Mucosa of stomach (tissue), 1 donor: ENCODE measurements around the gene COA8.

Experiments used
- H3K27me3 ChIP-seq: one replicate; pipeline ENCODE4 v1.7.0; 2013; ENCODE audit warnings: mild to moderate bottlenecking, low read length; ENCODE audit not compliant: control insufficient read depth, insufficient read depth
- H3K36me3 ChIP-seq: one replicate; pipeline ENCODE4 v1.7.0; 2013; ENCODE audit warnings: low read length; ENCODE audit not compliant: control insufficient read depth, insufficient read depth
- H3K4me1 ChIP-seq: one replicate; pipeline ENCODE4 v1.7.0; 2013; ENCODE audit warnings: mild to moderate bottlenecking, low read length; ENCODE audit not compliant: control insufficient read depth, insufficient read depth
- H3K4me3 ChIP-seq: one replicate; pipeline ENCODE4 v1.7.0; 2013; ENCODE audit warnings: low read length
- H3K9ac ChIP-seq: one replicate; pipeline ENCODE4 v1.7.0; 2013; ENCODE audit warnings: mild to moderate bottlenecking, low read length, moderate library complexity
- H3K9me3 ChIP-seq: one replicate; pipeline ENCODE4 v1.7.0; 2013; ENCODE audit warnings: mild to moderate bottlenecking, low read length, moderate library complexity; ENCODE audit not compliant: control insufficient read depth
- donor health status: Pancreatic carcinoma.

Gene COA8

GRCh38 chr14:103628684-103629502 is 66.1 kb downstream of the COA8 start, which contains the start of gene KLC1:
Gene KLC1 (plus strand): TSS chr14:103629211. CDS start chr14:103654565, 25,354 bp downstream.
- H3K4me1 ChIP-seq, result peaks cover 35% of the 10 kb centered on the region
- H3K9me3 ChIP-seq, result no peaks in the 10 kb centered on the region
- H3K9ac ChIP-seq, result peak within 1 kb of the TSS; percentile 97
- peak within 1 kb of the TSS; percentile 56 for H3K4me3 ChIP-seq
- no peaks in the 10 kb centered on the region for H3K27me3 ChIP-seq
- H3K36me3 ChIP-seq, result no peaks in the 10 kb centered on the region

GRCh38 chr14:103629503-103630121 is 66.9 kb downstream of the COA8 start:
- no peaks in the 10 kb centered on the region for H3K27me3 ChIP-seq
- peak overlapping the region; percentile 97 for H3K9ac ChIP-seq
- peaks cover 28% of the 10 kb centered on the region for H3K4me1 ChIP-seq
- H3K4me3 ChIP-seq, result peak overlapping the region; percentile 56
- no peaks in the 10 kb centered on the region for H3K36me3 ChIP-seq
- no peaks in the 10 kb centered on the region for H3K9me3 ChIP-seq

- Histone ChIP-seq H3K9me3 (no peaks in the 10 kb centered on the region), H3K9ac (peak overlapping the region; percentile 97), H3K4me3 (no peak overlapping the region), H3K4me1 (peaks cover 21% of the 10 kb centered on the region), H3K36me3 (no peaks in the 10 kb centered on the region), H3K27me3 (no peaks in the 10 kb centered on the region)
Measured at GRCh38 chr14:103630364-103631108, 67.8 kb downstream of the COA8 start.

- Histone ChIP-seq H3K9ac (no peak overlapping the region), H3K9me3 (no peaks in the 10 kb centered on the region), H3K27me3 (no peaks in the 10 kb centered on the region), H3K36me3 (no peaks in the 10 kb centered on the region), H3K4me1 (peaks cover 10% of the 10 kb centered on the region), H3K4me3 (no peak overlapping the region)
Measured at GRCh38 chr14:103633391-103633790, 70.6 kb downstream of the COA8 start.

GRCh38 chr14:103634156-103634555 is 71.4 kb downstream of the COA8 start:
- H3K9ac ChIP-seq, result no peak overlapping the region
- no peaks in the 10 kb centered on the region for H3K27me3 ChIP-seq
- peaks cover 9% of the 10 kb centered on the region for H3K4me1 ChIP-seq
- H3K36me3 ChIP-seq, result no peaks in the 10 kb centered on the region
- H3K9me3 ChIP-seq, result no peaks in the 10 kb centered on the region
- H3K4me3 ChIP-seq, result no peak overlapping the region

GRCh38 chr14:103638594-103638993 is 75.8 kb downstream of the COA8 start:
- peaks cover 4% of the 10 kb centered on the region for H3K4me1 ChIP-seq

More at GRCh38 chr14:103638594-103638993, 75.8 kb downstream of the COA8 start:
- Histone ChIP-seq H3K9ac (no peak overlapping the region), H3K36me3 (no peaks in the 10 kb centered on the region), H3K4me3 (no peak overlapping the region), H3K9me3 (no peaks in the 10 kb centered on the region), H3K27me3 (no peaks in the 10 kb centered on the region)
